Mesothelial cell of epicardium (in vitro differentiated cells): ENCODE measurements around the gene TM4SF4. TPM values are rescaled to one million over a fixed set of nuclear protein-coding genes. Genes with fewer than 3 reads are reported as not detected.

ENCODE experiments used
- DNase-seq, 2 experiments: peaks; one replicate each; pipeline ENCODE4 v3.0.0; 2021; ENCODE audit warnings: low spot score in 2 of 2; ENCODE audit not compliant: unreplicated experiment in 2 of 2
- H3K27ac Mint-ChIP-seq: 2 replicates; pipeline ENCODE4 v1.8.0; 2021; ENCODE audit warnings: mixed read lengths
- H3K27me3 Mint-ChIP-seq: 2 replicates; pipeline ENCODE4 v1.8.0; 2021; ENCODE audit warnings: low read depth, mixed read lengths
- H3K36me3 Mint-ChIP-seq: 2 replicates; pipeline ENCODE4 v1.8.0; 2021; ENCODE audit warnings: mixed read lengths
- H3K4me1 Mint-ChIP-seq: 2 replicates; pipeline ENCODE4 v1.8.0; 2021; ENCODE audit warnings: mixed read lengths
- H3K4me3 Mint-ChIP-seq: 2 replicates; pipeline ENCODE4 v1.8.0; 2021; ENCODE audit warnings: mild to moderate bottlenecking, moderate library complexity, mixed read lengths
- H3K9me3 Mint-ChIP-seq: 2 replicates; pipeline ENCODE4 v1.8.0; 2021; ENCODE audit warnings: mixed read lengths
- total RNA-seq: library from RNA; stranded (reverse); gene quantifications from 3 replicates; pipeline ENCODE4 v1.2.1, GENCODE V29; 2021
- TF ChIP-seq, protein P1 (sequence below): fragments of 200-600 bp; sonication (generic); IDR thresholded peaks from one replicate; pipeline ENCODE4 v1.5.0; 2021; ENCODE audit warnings: antibody characterized with exemption; ENCODE audit not compliant: unreplicated experiment

TM4SF4 gene
- total RNA-seq, 1 donor from 2014 or later, result 0.34 TPM

DNA sequence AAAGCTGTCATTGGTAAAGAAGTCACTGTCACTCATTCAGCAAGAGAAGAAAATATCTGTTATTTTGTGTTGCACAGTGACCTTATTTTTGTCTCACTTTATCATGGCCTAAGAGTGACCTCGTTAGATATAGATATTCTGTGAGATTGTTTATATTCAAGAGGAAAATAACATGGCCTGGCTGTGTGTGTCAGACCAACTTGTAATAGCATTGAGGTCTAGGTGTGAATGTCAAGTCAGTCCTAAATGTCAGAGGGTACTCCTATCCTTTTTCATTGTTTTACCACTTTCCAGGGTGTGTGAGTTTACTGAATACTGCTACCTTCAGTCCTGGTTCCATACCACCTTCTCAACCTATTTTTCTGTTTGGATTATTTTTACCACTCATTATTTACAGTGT lies 18.5 kb upstream of the TM4SF4 start:
- TF ChIP-seq, protein P1, sequence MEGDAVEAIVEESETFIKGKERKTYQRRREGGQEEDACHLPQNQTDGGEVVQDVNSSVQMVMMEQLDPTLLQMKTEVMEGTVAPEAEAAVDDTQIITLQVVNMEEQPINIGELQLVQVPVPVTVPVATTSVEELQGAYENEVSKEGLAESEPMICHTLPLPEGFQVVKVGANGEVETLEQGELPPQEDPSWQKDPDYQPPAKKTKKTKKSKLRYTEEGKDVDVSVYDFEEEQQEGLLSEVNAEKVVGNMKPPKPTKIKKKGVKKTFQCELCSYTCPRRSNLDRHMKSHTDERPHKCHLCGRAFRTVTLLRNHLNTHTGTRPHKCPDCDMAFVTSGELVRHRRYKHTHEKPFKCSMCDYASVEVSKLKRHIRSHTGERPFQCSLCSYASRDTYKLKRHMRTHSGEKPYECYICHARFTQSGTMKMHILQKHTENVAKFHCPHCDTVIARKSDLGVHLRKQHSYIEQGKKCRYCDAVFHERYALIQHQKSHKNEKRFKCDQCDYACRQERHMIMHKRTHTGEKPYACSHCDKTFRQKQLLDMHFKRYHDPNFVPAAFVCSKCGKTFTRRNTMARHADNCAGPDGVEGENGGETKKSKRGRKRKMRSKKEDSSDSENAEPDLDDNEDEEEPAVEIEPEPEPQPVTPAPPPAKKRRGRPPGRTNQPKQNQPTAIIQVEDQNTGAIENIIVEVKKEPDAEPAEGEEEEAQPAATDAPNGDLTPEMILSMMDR, result no peak
- DNase-seq, result no peak

DNA sequence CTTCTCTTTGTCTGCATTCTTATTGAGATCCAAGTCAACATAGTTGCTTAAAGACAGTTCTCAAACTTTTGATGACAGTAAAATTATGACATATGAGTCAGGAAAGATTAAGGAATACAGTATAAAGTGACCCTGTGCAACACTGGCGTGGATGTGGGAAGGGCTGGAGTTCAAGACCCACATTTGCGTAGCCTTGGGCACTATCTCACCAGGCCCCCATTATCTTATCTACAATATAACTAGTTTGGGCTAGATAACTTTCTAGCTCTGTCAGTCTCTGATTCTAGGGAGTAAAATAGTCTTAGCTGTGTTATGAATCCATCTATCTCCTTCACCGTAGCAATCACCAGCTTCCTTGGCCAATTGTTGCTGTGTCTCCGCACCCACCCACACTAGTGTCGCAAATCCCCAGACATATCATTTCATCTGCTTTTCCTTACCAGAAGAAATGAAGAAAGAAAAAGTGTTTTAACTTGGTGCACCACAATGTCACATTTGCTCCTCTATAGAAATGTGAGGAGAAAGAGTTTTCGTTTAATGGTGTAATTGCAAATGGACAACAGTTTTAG lies 14.9 kb upstream of the TM4SF4 start:
- DNase-seq, result no peak
- H3K36me3 Mint-ChIP-seq, result peaks cover 6% of the 10 kb centered on the region
- H3K27ac Mint-ChIP-seq, result peak overlapping the region; percentile 81
- H3K27me3 Mint-ChIP-seq, result no peaks in the 10 kb centered on the region
- no peak overlapping the region for H3K4me3 Mint-ChIP-seq
- H3K9me3 Mint-ChIP-seq, result peaks cover 15% of the 10 kb centered on the region
- TF ChIP-seq, protein P1, result no peak
- H3K4me1 Mint-ChIP-seq, result peaks cover 25% of the 10 kb centered on the region

More for the DNA sequence above, 18.5 kb upstream of the TM4SF4 start:
- Mint-ChIP-seq H3K4me1 (peaks cover 30% of the 10 kb centered on the region), H3K27me3 (no peaks in the 10 kb centered on the region), H3K36me3 (peaks cover 7% of the 10 kb centered on the region), H3K27ac (peak overlapping the region; percentile 23), H3K4me3 (no peak overlapping the region), H3K9me3 (peaks cover 28% of the 10 kb centered on the region)

DNA sequence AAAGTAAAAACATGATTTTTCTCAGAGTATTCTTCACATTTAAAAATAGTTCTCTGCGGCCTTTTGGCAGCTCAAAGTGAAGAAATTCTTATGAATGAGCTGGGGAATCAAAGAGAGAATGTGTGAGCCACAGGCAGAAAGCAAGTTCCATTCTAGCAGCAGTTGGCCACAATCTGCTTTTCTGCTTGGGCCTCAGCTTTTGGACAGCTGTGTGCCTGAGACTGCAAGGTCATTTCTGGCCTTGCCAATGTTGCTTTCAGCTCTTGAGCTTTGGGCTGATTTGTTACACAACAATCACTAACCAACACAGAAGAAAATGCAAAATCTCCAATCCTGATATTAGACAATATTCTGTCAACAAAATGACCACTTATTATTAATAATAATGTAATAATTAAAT lies 14.4 kb upstream of the TM4SF4 start:
- no peak for DNase-seq
- peaks cover 6% of the 10 kb centered on the region for H3K36me3 Mint-ChIP-seq
- no peaks in the 10 kb centered on the region for H3K27me3 Mint-ChIP-seq
- H3K27ac Mint-ChIP-seq, result peak overlapping the region; percentile 81
- no peak overlapping the region for H3K4me3 Mint-ChIP-seq
- TF ChIP-seq, protein P1, result no peak
- H3K4me1 Mint-ChIP-seq, result peaks cover 21% of the 10 kb centered on the region
- H3K9me3 Mint-ChIP-seq, result peaks cover 15% of the 10 kb centered on the region

DNA sequence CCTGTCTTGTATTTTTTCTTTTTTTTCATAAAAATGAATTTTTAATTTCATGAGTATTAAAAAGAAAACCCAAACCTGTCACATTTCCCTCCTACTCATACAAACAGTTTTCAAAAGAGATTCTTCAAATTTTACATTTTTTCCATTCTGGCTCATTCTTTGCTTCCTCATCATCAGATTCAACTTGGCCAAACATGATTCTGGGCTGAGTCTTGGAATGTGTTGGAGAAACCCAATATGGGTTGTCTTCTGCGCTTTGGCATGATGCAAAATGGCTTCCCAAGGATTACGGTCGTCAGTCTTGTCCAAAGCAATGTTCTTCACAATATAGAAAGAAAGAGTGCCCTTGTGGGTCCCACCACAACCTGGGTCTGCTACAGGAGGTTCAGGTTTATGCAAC lies 12.4 kb upstream of the TM4SF4 start:
- peaks cover 33% of the 10 kb centered on the region for H3K4me1 Mint-ChIP-seq
- TF ChIP-seq, protein P1, result no peak
- H3K27me3 Mint-ChIP-seq, result no peaks in the 10 kb centered on the region
- no peak for DNase-seq
- H3K27ac Mint-ChIP-seq, result no peak overlapping the region
- no peak overlapping the region for H3K4me3 Mint-ChIP-seq
- H3K9me3 Mint-ChIP-seq, result peaks cover 15% of the 10 kb centered on the region
- H3K36me3 Mint-ChIP-seq, result peaks cover 6% of the 10 kb centered on the region

DNA sequence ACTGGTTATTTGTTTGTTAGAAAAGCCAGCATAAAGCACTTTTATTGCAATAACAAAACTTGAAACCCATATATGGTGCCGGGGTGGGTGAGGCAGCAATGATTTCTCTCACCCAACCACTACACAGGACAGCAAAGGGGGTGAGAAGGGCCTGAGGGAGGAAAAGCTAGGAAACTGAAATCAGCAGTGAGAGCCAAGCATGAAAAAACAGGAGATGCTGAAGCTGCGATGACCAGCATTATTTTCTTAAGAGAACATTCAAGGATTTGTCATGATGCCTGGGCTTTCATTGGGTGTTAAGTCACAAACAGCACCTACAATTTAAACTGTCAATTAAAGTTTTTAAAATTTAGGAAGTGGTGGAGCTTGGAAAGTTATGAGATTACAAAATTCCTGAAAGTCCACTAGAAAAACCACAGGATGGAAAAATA lies 11.9 kb upstream of the TM4SF4 start:
- TF ChIP-seq, protein P1, result no peak
- Mint-ChIP-seq H3K4me3 (no peak overlapping the region), H3K9me3 (peaks cover 15% of the 10 kb centered on the region), H3K27me3 (no peaks in the 10 kb centered on the region), H3K36me3 (peaks cover 6% of the 10 kb centered on the region), H3K4me1 (peaks cover 36% of the 10 kb centered on the region), H3K27ac (no peak overlapping the region)
- DNase-seq, result no peak
